ENCODE results near the gene ZNF616. TPM values are rescaled to one million over a fixed set of nuclear protein-coding genes. Genes with fewer than 3 reads are reported as not detected.

ZNF616 gene
- total and polyA plus RNA-seq, 2 donors from 2014 or later = 3.2 to 12.8 TPM

DNA sequence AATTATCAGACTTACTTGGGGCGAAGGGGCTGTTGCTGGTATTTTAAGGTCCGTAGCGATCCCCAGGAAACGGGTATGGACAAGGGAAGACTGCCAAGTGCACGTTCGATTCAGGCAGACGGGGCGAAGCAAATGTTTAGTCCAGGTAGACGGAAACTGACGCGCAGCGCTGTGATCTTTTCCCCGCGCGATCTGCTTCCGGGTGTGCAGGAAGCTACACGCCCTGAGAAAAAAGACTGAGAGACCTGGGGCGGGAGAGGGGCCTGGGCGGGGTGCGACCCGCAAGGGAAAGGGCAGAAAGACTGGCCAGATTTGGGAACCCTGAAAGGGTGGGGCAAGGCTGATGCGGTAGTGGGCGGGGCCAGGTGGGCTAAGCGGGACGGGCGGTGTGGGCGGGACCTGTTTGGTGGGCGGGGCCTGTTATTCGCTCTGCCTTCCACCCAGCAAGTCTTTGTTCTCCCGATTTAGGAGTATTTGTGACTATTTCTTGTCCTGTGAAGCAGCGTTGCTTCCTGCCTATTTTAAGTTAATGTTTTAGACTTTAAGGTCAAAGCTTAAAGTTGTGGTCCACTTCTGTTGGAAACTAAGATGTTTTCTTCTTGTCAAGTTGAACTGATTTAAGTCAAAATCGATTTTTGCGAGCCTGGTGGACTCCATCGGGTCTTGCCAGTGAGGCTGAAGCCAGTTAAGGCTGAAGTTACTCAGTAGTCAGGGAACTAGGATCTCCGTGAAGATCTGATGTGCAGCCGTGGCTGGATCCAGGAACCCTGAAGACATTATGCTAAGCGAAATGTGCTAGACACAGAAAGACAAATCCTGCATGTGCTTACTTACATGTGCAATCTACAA lies 31.8 kb upstream of the ZNF616 start, which contains the start of gene ZNF836:
ZNF836 (minus strand) TSS at position 301 of the 849 bp plus-strand sequence. CDS start 3,549 bp downstream, outside the sequence.
- TF ChIP-seq, protein P1, sequence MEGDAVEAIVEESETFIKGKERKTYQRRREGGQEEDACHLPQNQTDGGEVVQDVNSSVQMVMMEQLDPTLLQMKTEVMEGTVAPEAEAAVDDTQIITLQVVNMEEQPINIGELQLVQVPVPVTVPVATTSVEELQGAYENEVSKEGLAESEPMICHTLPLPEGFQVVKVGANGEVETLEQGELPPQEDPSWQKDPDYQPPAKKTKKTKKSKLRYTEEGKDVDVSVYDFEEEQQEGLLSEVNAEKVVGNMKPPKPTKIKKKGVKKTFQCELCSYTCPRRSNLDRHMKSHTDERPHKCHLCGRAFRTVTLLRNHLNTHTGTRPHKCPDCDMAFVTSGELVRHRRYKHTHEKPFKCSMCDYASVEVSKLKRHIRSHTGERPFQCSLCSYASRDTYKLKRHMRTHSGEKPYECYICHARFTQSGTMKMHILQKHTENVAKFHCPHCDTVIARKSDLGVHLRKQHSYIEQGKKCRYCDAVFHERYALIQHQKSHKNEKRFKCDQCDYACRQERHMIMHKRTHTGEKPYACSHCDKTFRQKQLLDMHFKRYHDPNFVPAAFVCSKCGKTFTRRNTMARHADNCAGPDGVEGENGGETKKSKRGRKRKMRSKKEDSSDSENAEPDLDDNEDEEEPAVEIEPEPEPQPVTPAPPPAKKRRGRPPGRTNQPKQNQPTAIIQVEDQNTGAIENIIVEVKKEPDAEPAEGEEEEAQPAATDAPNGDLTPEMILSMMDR (IDR thresholded peaks at IDR 0.05; ENCODE audit: borderline replicate concordance, extremely low read depth, insufficient read depth) = no peak
- intact Hi-C loops (cut with DNase I) = no loop called here
- Histone ChIP-seq H3K36me3 (ENCODE audit: control insufficient read depth in 2 of 3, insufficient read depth in 3 of 3, low read length in 3 of 3) (peaks cover 2 to 8% (median 6%) of the 10 kb centered on the region in 3 donors), H3K9ac (ENCODE audit: low read length in 3 of 3) (peak within 1 kb of the TSS; percentile 92 to 99 (median 98)), H3K4me1 (ENCODE audit: control insufficient read depth in 2 of 3, insufficient read depth in 2 of 3, low read depth in 1 of 3, low read length in 3 of 3) (peaks cover 3 to 10% (median 7%) of the 10 kb centered on the region in 3 donors), H3K27me3 (ENCODE audit: control insufficient read depth, insufficient read depth, low read length) (no peaks in the 10 kb centered on the region), H3K9me3 (ENCODE audit: control insufficient read depth in 2 of 3, insufficient read depth in 1 of 3, low read length in 3 of 3) (no peaks in the 10 kb centered on the region), H3K27ac (ENCODE audit: low read depth in 2 of 2, low read length in 2 of 2) (peak within 1 kb of the TSS; percentile 68 to 92), H3K4me3 (ENCODE audit: low read length in 3 of 3) (peak within 1 kb of the TSS; percentile 98 to 100 (median 98))
- FAIRE-seq = no peak
- DNase-seq = peak; percentile 93 to 96 (median 95)

DNA sequence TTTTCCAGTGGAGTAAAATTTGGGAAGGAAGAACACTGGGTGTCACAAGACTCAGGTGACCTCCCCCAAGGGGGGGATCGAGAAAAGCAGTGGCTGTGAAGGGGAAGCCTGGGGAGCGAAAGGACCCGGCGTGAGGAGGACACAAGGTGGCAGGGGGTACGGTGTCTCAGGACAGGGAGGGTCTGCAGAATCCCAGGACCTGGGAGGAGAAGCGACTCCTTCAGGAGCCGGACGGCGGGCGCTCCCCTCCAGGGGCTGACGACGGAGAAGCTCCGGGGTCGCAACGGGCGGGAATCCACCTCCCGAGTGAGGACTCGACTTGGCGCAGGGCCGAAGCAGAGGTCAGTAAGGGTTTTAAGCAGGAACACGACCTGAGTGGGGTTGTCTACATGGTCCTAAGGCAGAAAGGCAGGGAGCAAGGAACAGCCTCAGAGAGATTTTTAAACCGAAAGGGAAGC lies 31.2 kb upstream of the ZNF616 start:
- intact Hi-C loops (cut with DNase I) = no loop called here
- DNase-seq = peak in 4 of 5 donors; percentile 22 to 80 (median 58)
- H3K36me3 ChIP-seq (ENCODE audit: control insufficient read depth in 2 of 3, insufficient read depth in 3 of 3, low read length in 3 of 3) = peaks cover 2 to 8% (median 6%) of the 10 kb centered on the region in 3 donors
- H3K9me3 ChIP-seq (ENCODE audit: control insufficient read depth in 2 of 3, insufficient read depth in 1 of 3, low read length in 3 of 3) = no peaks in the 10 kb centered on the region
- H3K4me1 ChIP-seq (ENCODE audit: control insufficient read depth in 2 of 3, insufficient read depth in 2 of 3, low read depth in 1 of 3, low read length in 3 of 3) = peaks cover 3 to 10% (median 7%) of the 10 kb centered on the region in 3 donors
- peak overlapping the region; percentile 68 to 92 for H3K27ac ChIP-seq (ENCODE audit: low read depth in 2 of 2, low read length in 2 of 2)
- FAIRE-seq = no peak
- TF ChIP-seq, protein P1 (IDR thresholded peaks at IDR 0.05; ENCODE audit: borderline replicate concordance, extremely low read depth, insufficient read depth) = no peak
- H3K9ac ChIP-seq (ENCODE audit: low read length in 3 of 3) = peak overlapping the region; percentile 92 to 99 (median 98)
- H3K27me3 ChIP-seq (ENCODE audit: control insufficient read depth, insufficient read depth, low read length) = no peaks in the 10 kb centered on the region
- H3K4me3 ChIP-seq (ENCODE audit: low read length in 3 of 3) = peak overlapping the region; percentile 98 to 100 (median 98)

GRCh38 chr19:52170304-52170703 lies 30.6 kb upstream of the ZNF616 start:
- peak overlapping the region in 1 of 2 donors; percentile 68 for H3K27ac ChIP-seq (ENCODE audit: low read depth in 2 of 2, low read length in 2 of 2)
- DNase-seq (peak in 2 of 5 donors; percentile 19 to 22), FAIRE-seq (no peak)
- H3K4me3 ChIP-seq (ENCODE audit: low read length in 3 of 3) = peak overlapping the region; percentile 98 to 100 (median 98)
- intact Hi-C loops (cut with DNase I) = no loop called here
- no peaks in the 10 kb centered on the region for H3K27me3 ChIP-seq (ENCODE audit: control insufficient read depth, insufficient read depth, low read length)
- no peaks in the 10 kb centered on the region for H3K9me3 ChIP-seq (ENCODE audit: control insufficient read depth in 2 of 3, insufficient read depth in 1 of 3, low read length in 3 of 3)
- H3K9ac ChIP-seq (ENCODE audit: low read length in 3 of 3) = peak overlapping the region; percentile 41 to 99 (median 92)
- H3K36me3 ChIP-seq (ENCODE audit: control insufficient read depth in 2 of 3, insufficient read depth in 3 of 3, low read length in 3 of 3) = peaks cover 3 to 8% (median 6%) of the 10 kb centered on the region in 3 donors
- H3K4me1 ChIP-seq (ENCODE audit: control insufficient read depth in 2 of 3, insufficient read depth in 2 of 3, low read depth in 1 of 3, low read length in 3 of 3) = peaks cover 3 to 10% (median 7%) of the 10 kb centered on the region in 3 donors
- TF ChIP-seq, protein P1 (IDR thresholded peaks at IDR 0.05; ENCODE audit: borderline replicate concordance, extremely low read depth, insufficient read depth) = no peak

Measured in kidney (tissue), 14 donors.